ENCODE data around the gene CD79A. TPM values are rescaled to one million over a fixed set of nuclear protein-coding genes. Genes with fewer than 3 reads are reported as not detected.

Gene CD79A
- total RNA-seq, 1 experiment from 2014 or later, result 0.59 TPM

DNA sequence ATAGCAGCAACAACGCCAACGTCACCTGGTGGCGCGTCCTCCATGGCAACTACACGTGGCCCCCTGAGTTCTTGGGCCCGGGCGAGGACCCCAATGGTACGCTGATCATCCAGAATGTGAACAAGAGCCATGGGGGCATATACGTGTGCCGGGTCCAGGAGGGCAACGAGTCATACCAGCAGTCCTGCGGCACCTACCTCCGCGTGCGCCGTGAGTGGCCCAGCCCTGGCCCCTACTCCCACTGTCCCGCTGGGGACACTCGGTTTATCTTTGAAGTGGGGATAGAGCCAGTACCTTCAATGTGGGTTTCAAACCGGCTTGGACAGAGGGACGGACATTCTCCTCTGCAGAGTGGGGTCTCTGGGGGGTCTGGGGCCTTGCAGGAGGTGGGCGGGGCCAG, 2.0 kb downstream of the CD79A start:
- Histone ChIP-seq H3K36me3 (ENCODE audit: low read depth) (no peaks in the 10 kb centered on the region), H3K9me3 (ENCODE audit: insufficient read depth, low read depth) (no peaks in the 10 kb centered on the region), H3F3A (ENCODE audit: insufficient read depth, low read depth) (peaks cover 18% of the 10 kb centered on the region), H3K4me2 (no peak overlapping the region), H3K27ac (no peak overlapping the region), H3K79me2 (ENCODE audit: low read depth) (peaks cover 5% of the 10 kb centered on the region; the same call in 1 of the 2 replicates), H3K4me3 (no peak overlapping the region), H2AFZ (no peak overlapping the region), H3K27me3 (ENCODE audit: insufficient read depth, low read depth) (no peaks in the 10 kb centered on the region), H3K9me2 (ENCODE audit: insufficient read depth) (no peaks in the 10 kb centered on the region), H4K20me1 (ENCODE audit: insufficient read depth) (no peaks in the 10 kb centered on the region), H3K4me1 (replicated peaks; ENCODE audit: insufficient read depth) (no peaks in the 10 kb centered on the region; the same call in 1 of the 2 replicates)
- ChIA-PET CTCF (no interaction called here), POLR2A (ENCODE audit: unreplicated experiment) (no interaction called here)
- DNase-seq, result no peak
- intact Hi-C loops (cut with micrococcal nuclease; ENCODE audit: unreplicated experiment), result no loop called here
- BruUV-seq (replicated peaks), result no TSS peak
- no peak for TF ChIP-seq EZH2 (IDR thresholded peaks at IDR 0.05; ENCODE audit: low read depth)
- TF ChIP-seq, protein P1, sequence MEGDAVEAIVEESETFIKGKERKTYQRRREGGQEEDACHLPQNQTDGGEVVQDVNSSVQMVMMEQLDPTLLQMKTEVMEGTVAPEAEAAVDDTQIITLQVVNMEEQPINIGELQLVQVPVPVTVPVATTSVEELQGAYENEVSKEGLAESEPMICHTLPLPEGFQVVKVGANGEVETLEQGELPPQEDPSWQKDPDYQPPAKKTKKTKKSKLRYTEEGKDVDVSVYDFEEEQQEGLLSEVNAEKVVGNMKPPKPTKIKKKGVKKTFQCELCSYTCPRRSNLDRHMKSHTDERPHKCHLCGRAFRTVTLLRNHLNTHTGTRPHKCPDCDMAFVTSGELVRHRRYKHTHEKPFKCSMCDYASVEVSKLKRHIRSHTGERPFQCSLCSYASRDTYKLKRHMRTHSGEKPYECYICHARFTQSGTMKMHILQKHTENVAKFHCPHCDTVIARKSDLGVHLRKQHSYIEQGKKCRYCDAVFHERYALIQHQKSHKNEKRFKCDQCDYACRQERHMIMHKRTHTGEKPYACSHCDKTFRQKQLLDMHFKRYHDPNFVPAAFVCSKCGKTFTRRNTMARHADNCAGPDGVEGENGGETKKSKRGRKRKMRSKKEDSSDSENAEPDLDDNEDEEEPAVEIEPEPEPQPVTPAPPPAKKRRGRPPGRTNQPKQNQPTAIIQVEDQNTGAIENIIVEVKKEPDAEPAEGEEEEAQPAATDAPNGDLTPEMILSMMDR (conservative IDR thresholded peaks at IDR 0.05), result no peak

DNA sequence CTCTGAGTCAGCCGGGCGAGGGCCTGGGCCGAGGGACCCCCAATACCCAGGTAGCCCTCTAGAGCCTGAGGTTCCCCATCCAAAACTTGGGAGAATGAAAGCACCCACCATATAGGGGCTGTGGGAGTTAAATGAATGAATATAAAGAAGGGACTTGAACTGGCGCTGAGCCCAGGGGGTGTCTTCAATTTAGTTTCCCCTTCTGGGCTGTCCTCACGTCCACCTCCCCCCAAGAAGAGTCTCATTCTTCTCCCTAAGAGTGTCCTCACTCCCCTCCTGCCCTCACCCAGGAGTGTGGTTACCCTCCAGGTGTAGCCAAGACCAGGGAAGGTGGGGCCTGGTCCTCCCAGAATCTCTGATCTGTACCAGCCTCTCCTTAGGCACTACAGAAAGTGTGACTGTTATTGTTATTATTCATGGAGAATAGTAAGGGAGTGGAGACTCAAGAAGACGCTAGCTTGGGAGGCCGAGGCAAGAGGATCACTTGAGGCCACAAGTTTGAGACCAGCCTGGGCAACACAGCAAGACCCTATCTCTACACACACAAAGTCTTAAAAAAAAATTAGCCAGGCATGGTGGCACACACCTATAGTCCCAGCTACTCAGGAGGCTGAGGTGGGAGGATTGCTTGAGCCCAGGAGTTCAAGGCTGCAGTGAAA, 2.7 kb downstream of the CD79A start:
- Histone ChIP-seq H4K20me1 (ENCODE audit: insufficient read depth) (no peaks in the 10 kb centered on the region), H3K36me3 (ENCODE audit: low read depth) (no peaks in the 10 kb centered on the region), H3F3A (ENCODE audit: insufficient read depth, low read depth) (peaks cover 18% of the 10 kb centered on the region), H2AFZ (no peak overlapping the region), H3K4me1 (replicated peaks; ENCODE audit: insufficient read depth) (no peaks in the 10 kb centered on the region; the same call in 1 of the 2 replicates), H3K79me2 (ENCODE audit: low read depth) (peaks cover 10% of the 10 kb centered on the region), H3K27me3 (ENCODE audit: insufficient read depth, low read depth) (no peaks in the 10 kb centered on the region), H3K4me3 (no peak overlapping the region), H3K9me2 (ENCODE audit: insufficient read depth) (no peaks in the 10 kb centered on the region), H3K4me2 (no peak overlapping the region), H3K27ac (no peak overlapping the region), H3K9me3 (ENCODE audit: insufficient read depth, low read depth) (no peaks in the 10 kb centered on the region)
- ChIA-PET CTCF (no interaction called here), POLR2A (ENCODE audit: unreplicated experiment) (no interaction called here)
- no peak for DNase-seq
- intact Hi-C loops (cut with micrococcal nuclease; ENCODE audit: unreplicated experiment), result no loop called here
- BruUV-seq (replicated peaks), result no TSS peak
- TF ChIP-seq EZH2 (IDR thresholded peaks at IDR 0.05; ENCODE audit: low read depth), result no peak
- TF ChIP-seq, protein P1 (conservative IDR thresholded peaks at IDR 0.05), result no peak

DNA sequence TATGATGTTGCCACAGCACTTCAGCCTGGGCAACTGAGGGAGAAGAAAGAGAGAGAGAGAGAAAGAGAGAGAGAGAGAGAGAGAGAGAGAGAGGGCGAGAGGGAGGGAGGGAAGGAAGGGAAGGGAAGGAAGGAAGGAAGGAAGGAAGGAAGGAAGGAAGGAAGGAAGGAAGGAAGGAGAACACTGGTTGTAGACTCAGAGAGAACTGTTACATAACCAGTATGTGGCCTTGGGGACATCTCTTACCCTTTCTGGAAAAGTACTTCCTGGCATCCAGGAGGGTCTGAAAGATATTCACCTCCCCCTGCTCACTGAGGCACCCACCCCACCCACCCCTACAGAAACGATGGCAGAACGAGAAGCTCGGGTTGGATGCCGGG, 3.2 kb downstream of the CD79A start:
- Histone ChIP-seq H3K4me2 (no peak overlapping the region), H4K20me1 (ENCODE audit: insufficient read depth) (no peaks in the 10 kb centered on the region), H3K27me3 (ENCODE audit: insufficient read depth, low read depth) (no peaks in the 10 kb centered on the region), H3K4me3 (no peak overlapping the region), H3K27ac (no peak overlapping the region), H3K9me3 (ENCODE audit: insufficient read depth, low read depth) (no peaks in the 10 kb centered on the region), H3K9me2 (ENCODE audit: insufficient read depth) (no peaks in the 10 kb centered on the region), H3K4me1 (replicated peaks; ENCODE audit: insufficient read depth) (no peaks in the 10 kb centered on the region; the same call in none of the 2 replicates), H3K79me2 (ENCODE audit: low read depth) (peaks cover 15% of the 10 kb centered on the region), H3K36me3 (ENCODE audit: low read depth) (no peaks in the 10 kb centered on the region), H3F3A (ENCODE audit: insufficient read depth, low read depth) (peaks cover 18% of the 10 kb centered on the region), H2AFZ (no peak overlapping the region)
- BruUV-seq (replicated peaks), result no TSS peak
- DNase-seq, result no peak
- TF ChIP-seq, protein P1 (conservative IDR thresholded peaks at IDR 0.05), result no peak
- TF ChIP-seq EZH2 (IDR thresholded peaks at IDR 0.05; ENCODE audit: low read depth), result no peak
- ChIA-PET CTCF (no interaction called here), POLR2A (ENCODE audit: unreplicated experiment) (no interaction called here)
- intact Hi-C loops (cut with micrococcal nuclease; ENCODE audit: unreplicated experiment), result no loop called here

Measured in PC-9 (cell line).